Activated T-helper 9 cell treated with anti-CD3 and anti-CD28 coated beads, Interleukin-2, amount 50 U/mL, for 16 hours (primary cell): ENCODE results near the gene SLC38A5.
"Not testable (repeated sequence)": the region's sequence is repeated elsewhere in the genome, so short reads cannot be mapped to it uniquely, and the experiment has no call there.

ENCODE experiments used
- DNase-seq: peaks from one replicate; pipeline ENCODE4 v3.0.0-alpha.2; 2020; ENCODE audit warnings: low read depth

SLC38A5 gene

DNA sequence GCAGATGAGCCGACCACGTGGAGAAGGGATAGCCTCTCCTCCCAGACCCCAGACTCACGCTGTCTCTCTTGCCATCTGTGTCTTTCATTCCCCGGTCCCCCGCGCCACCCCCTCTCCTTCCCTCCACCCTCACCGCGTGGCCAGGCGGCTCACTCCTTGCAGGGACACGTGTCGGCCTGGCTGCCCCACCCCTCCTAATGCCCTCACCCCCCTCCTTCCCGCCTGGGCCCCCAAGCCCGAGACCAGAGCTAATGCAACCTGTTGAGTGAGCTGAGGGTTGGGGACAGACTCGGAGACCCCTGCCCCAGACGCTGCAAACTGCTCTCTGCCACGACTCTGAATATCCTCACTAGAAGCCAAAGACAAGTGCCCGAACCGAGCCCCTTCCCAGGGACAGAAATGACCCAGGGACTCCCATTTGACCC is 1.8 kb downstream of the SLC38A5 start:
- DNase-seq: peak; percentile 31

DNA sequence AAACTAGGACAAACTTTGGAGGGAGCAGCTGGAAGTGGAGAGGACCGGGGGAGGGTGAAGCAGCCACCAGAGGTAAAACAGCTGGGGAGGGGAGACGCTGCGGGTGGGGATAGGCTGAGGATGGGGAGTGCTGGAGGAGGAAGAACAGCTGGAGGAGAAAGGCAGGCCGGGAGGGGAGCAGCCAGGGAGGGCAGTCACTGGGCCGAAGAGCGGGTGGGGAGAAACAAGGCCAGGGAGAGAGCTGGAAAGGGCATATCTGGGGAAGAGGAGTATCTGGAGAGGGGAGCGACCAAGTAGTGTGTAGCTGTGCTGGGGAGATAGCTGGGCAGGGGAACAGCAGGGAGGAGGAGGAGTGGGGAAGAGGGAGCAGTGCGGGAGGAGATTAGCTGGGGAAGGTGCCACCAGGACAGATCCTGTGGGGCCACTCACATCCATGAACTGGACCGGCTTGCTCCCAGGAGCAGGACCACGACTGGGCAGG is 2.7 kb downstream of the SLC38A5 start:
- no peak for DNase-seq

DNA sequence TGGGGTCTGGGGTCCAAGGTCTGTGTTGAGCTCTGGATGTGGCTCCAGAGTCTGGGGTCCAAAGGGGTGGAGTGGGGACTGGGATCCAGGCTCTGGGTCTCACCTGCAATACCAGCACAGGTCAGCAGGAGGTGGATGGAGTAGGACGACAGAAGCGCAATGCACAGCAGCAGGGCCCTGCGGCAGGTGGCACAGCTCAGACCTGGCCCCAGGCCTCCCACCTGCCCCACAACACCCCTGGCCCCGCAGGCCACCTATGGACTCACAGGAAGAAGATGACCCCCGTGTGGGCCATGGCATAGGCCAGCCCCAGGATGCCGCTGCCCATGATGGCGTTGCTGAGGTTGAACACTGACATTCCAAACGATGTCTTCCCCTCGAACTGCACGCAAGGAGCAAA is 3.4 kb downstream of the SLC38A5 start:
- DNase-seq: no peak

DNA sequence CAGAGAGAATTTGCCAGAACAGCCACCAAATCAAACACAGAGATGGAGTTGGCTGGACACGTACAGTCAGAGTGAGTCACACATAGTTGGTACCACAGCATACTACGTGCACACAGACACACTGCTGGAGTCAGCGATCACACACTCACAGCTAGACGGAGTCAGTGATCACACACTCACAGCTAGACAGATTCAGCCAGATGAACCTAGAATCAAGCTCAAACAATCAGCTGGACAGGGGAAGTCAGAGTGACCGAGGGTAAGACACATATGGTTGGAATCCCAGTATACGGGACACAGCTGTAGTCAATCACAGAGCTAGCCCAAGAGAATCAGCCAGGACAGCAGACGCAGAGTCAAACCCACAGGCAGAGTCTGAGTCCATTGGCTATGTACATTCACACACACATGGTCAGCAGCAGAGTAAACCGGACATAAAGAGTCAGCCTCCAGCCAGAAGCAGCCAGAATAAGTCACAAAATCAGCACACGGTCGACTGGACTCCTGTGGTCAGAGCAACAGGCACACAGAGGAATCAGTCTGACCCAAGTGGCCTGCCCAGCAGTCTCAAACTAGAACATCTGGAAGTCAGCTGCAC is 4.6 kb downstream of the SLC38A5 start:
- DNase-seq: no peak

DNA sequence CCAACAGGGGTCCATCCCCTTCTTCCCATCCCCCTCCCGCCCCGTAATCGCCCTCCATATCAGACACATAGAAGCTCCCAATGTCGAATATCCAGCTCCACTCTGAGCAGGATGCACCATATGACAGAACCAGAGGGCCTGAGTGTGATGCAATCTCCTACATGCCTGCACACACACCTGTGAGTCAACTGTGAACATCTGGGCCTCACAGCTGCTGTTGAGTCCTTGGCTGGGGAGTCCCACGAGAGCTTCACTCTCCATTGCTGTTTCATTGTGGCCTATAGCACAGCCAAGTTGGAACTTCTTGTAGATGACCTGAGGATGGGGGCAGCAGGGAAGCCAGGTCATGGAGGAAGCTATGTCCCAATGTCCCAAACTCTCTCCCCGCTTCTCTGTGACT is 8.2 kb downstream of the SLC38A5 start:
- no peak for DNase-seq

DNA sequence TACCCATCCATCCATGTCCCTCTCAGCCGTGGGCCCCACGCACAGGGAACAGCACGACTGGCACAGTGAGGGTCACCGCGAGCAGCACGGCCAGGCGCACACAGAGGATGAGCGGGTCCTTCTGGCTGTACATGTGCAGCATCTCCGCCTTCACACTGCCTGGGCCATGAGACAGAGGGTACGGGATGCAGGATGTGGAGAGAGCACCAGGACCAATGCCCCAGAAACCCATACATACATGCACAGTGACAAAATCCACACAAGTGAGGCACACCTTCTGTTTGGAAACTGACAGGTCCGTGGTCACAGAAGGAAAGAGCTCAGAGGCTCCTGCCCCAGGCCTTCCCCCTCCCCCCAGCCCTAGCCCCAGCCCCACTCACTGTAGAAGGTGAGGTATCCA is 9.5 kb downstream of the SLC38A5 start:
- no peak for DNase-seq

DNA sequence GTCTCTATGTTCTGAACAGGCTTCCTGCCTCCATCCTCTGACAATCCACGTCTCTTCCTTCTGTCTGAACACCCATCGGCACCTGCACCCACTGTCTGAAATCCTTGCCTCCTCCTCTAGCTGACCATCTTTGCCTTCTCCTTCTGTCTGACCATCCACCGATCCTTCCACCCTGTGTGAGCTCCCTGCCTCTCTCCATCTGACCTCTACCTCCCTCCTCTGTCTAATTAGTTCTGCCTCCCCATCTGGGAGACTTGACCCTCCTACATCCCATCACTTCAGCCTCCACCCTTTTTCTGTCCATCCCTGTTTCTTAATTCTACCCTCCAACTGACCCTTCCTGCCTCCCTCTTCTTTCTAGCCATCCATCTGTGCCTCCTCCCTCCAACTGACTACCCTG is 10.0 kb downstream of the SLC38A5 start:
- no peak for DNase-seq

DNA sequence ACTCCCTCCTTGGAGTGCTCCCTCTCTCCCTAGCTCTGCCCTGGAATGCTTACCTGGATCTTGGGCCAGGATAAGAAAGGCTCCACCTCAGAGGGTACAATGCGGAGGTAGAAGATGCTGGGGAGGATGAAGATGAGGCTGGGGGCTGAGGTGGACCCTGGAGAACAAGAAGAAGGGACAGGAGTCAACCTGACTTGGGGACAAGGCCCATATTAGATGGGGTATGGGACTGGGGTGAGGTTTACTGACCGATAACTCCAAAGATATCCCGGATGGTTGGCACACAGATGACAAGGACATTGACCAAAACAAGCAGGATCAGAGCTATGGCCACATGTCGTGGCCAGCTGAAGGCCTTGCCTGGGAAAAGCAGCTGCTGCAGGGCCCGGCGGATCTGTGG is 10.6 kb downstream of the SLC38A5 start:
- DNase-seq: no peak

DNA sequence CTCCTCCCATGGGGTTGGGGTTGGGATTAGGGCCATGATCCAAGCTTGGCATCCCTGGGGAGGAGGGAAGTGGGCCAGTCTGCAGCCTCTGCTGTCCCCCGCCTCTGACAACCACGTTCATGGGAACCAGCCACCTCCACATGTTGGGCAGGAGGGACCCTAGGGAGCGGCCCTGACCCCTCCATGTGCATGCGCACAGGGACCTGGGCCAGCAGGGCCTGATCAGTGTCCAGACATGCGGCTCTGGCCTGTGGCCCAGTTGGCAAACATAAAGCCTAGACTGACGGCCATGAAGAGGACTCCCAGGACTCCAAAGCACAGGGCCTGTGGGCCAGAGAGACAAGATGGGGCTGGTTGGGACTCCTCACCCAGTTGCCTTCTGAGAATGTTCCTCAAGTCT is 11.3 kb downstream of the SLC38A5 start:
- no peak for DNase-seq

DNA sequence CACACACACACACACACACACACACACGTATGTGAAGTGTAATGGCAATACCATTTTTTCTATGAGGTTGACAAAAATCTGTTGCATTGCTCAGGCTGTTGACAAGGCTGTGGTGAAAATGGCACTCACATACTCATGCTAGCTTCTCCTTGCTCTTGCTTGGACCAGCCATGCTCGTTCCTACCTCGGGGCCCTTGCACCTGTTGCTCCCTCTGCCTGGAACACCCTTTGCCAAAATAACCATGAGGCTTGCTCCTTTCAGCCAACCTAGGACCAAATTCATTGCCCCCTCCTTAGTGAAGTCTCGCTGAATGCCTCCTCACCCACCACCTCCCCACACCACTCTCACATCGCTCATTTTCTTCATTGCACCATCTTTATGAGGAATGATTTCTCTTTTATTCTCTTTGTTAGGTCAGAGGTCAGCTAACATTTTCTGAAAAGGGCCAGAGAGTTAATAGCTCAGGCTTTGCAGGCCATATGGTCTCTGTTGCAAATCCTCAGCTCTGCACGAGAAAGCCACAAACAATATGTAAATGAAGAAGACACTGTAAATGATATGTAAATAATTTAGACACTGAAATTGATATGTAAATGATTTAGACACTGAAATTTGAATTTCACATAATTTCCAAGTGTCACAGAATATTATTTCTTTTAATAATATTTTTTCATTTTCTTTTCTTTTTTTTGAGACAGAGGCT is 13.3 kb downstream of the SLC38A5 start:
- DNase-seq: no peak

DNA sequence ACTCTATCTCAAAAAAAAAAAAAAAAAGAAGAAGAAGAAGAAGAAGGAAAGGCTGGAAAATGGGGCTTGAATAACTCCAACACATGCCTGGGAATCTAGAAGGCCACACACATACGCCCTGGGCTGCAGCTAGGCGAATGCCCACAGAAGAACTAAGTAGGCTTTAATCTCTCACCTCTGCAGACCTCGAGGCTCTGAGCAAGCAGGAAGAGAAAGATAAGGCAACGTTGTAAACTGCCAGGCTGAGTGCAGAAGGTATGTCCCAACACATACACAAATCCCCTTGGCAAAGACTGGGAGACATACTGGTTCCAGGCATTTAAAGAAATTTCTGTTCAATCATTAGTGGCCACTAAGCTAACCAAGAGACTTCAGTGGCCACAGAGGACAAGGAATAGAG is 18.4 kb downstream of the SLC38A5 start:
- no peak for DNase-seq

DNA sequence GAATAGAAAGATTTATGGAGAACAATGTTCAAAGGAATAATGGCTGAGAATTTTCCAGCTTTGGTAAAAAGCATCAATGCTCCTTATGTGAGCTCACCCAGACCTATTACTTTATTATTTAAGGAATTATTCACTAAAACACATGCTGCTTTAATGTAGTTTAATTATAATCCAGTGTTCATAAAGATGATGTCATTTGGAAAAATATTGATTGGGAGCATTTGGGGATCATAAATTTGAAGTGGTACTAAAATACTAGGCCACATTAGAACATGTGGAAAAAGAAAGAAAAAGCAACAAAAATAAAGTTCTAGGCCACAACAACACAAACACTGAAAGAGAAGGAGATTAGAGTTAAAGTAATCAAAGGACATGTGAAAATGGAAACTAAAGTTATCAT is 20.0 kb downstream of the SLC38A5 start:
- no peak for DNase-seq

DNA sequence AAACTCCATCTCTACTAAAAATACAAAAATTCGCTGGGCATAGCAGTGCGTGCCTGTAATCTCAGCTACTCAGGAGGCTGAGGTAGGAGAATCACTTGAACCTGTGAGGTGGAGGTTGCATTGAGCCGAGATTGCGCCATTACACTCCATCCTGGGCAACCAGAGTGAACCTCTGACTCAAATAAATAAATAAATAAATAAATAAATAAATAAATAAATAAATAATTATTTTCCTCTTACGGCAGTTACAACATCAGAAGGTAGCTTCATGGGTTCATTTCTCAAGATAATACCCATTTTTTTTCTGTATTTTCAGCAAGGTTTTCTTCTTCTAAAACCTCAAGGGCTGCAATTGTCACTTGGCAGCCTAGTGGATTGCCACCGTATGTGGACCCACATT is 22.9 kb downstream of the SLC38A5 start:
- not testable (repeated sequence) for DNase-seq

DNA sequence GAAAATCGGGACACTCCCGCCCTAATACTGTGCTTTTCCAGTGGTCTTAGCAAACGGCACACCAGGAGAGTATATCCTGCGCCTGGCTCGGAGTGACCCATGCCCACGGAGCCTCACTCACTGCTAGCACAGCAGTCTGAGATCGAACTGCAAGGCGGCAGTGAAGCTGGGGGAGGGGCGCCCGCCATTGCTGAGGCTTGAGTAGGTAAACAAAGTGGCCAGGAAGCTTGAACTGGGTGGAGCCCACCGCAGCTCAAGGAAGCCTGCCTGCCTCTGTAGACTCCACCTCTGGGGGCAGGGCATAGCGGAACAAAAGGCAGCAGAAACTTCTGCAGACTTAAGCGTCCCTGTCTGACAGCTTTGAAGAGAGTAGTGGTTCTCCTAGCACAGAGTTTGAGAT is 36.3 kb downstream of the SLC38A5 start:
- DNase-seq: not testable (repeated sequence)

DNA sequence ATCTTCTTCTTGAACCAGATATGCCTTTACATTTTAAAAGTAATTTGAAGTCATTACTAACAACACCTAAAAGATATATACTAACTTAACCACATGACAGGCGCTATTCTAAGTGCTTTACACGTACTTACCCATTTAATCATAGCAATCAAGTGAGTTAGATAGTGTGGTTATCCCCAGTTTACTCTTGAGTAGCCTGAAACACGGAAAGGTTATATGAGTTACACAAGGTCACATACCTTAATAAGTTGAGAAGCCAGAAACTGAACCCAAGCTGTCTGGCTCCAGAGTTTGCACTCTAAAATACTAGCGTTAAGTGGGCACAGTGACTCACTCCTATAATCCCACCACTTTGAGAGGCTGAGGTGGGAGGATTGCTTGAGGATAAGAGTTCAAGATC is 39.9 kb downstream of the SLC38A5 start:
- not testable (repeated sequence) for DNase-seq

DNA sequence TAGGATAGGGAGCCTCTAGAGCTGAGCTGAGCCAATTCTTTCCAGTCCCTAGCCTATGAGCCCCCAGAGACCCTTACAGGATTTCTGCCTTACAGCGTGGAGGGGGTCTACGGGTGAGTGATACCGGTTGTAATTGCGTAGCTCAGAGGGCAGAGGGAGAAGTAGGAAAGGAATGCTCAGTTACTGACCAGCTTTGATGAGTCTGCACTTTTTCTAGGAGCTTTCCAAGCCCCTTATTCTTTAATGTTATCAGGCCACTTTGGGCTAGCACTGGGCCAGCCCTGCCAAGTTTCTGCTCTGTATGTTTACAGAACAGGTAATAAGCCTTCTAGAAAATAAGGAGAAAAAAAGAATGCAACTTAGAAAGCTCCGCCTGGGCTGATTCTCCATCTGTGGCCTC is 40.5 kb downstream of the SLC38A5 start:
- not testable (repeated sequence) for DNase-seq

DNA sequence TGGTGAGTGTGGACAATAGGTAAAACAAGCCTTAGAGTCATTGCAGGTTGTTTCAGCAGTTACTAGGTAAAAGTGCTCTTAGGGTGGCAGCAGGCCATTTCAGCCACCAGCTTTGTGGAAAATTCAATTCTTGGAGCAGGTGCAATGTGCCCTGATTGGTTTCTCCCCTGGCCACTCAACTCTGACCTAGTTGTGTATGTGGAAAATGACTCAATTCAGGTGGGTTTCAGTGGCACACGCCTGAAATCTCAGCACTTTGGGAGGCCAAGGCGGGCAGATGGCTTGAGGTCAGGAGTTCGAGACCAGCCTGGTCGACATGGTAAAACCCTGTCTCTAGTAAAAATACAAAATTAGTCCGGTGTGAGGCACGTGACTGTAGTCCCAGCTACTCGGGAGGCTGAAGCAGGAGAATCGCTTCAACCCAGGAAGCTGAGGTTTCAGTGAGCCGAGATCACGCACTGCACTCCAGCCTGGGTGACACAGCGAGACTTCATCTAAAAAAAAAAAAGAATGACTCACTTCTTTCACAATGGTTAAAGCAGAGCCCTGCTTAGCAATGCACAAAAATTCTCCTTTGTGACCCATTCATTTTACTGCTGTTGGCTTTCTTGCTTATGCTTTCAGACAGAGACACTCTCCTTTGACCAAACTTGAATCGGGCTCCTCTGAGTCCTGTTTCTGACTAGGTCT is 42.9 kb downstream of the SLC38A5 start:
- DNase-seq: not testable (repeated sequence)

DNA sequence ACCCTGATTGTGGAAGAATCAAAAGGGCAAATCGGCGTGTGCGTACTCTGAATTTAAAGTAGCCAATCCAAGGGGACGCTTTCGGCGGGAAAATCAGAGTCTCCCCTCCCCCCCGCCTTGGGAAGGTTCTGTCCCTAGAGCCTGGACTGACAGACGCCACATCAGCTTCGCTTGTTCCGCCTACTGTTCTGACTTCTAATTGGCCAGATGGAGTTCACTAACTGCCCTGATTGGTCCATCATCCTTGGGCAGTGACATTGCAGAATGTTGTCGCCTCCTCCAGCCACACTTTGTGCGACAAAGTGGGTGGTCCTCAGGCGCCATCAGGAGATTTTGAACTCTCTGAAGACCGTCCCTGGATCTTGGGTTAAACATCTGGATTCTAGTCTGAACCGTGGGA is 58.2 kb downstream of the SLC38A5 start, which contains the start of gene SSX4B:
TSS of gene SSX4B (minus strand) at position 101 of the 400 bp plus-strand sequence. CDS start 588 bp downstream, outside the sequence.
- not testable (repeated sequence) for DNase-seq
